GM20431 (cell line): ENCODE measurements around the gene LGALS1.
"Not testable (repeated sequence)": the region's sequence is repeated elsewhere in the genome, so short reads cannot be mapped to it uniquely, and the experiment has no call there.

ENCODE experiments used
- in situ Hi-C: fragments of 300-500 bp; cut with MseI, MboI; formaldehyde crosslinking; loops from one replicate; pipeline ENCODE4 v1.15.0; 2020; ENCODE audit warnings: low sequenced_read_pairs; ENCODE audit not compliant: unreplicated experiment

LGALS1 gene

GRCh38 chr22:37681001-37681424 lies 5.6 kb downstream of the LGALS1 start:
- in situ Hi-C loops = no loop called here

GRCh38 chr22:37681556-37682049 lies 6.2 kb downstream of the LGALS1 start:
- in situ Hi-C loops = no loop called here

- in situ Hi-C loops = no loop called here
Measured at GRCh38 chr22:37684803-37685615, 9.6 kb downstream of the LGALS1 start.

- in situ Hi-C loops = no loop called here
Measured at GRCh38 chr22:37686002-37686982, 10.9 kb downstream of the LGALS1 start, which contains the start of gene NOL12. Gene NOL12 (plus strand): TSS chr22:37686343. CDS start chr22:37686393, 50 bp downstream.

GRCh38 chr22:37690407-37690806 lies 15.0 kb downstream of the LGALS1 start:
- in situ Hi-C loops = no loop called here

- in situ Hi-C loops = no loop called here
Measured at GRCh38 chr22:37690901-37691504, 15.6 kb downstream of the LGALS1 start.

GRCh38 chr22:37692627-37693285 lies 17.3 kb downstream of the LGALS1 start:
- in situ Hi-C loops = no loop called here

GRCh38 chr22:37694131-37694530 lies 18.7 kb downstream of the LGALS1 start:
- in situ Hi-C loops = not testable (repeated sequence)

GRCh38 chr22:37696260-37696656 lies 20.8 kb downstream of the LGALS1 start:
- in situ Hi-C loops = not testable (repeated sequence)

GRCh38 chr22:37696657-37697537 lies 21.5 kb downstream of the LGALS1 start, which contains the start of gene TRIOBP:
Gene TRIOBP (plus strand): TSS chr22:37697048. CDS start chr22:37701366, 4,318 bp downstream.
- in situ Hi-C loops = no loop called here

GRCh38 chr22:37697538-37697835 lies 22.1 kb downstream of the LGALS1 start:
- in situ Hi-C loops = no loop called here

- in situ Hi-C loops = no loop called here
Measured at GRCh38 chr22:37701141-37701786, 25.8 kb downstream of the LGALS1 start.

GRCh38 chr22:37703906-37704305 lies 28.5 kb downstream of the LGALS1 start:
- in situ Hi-C loops = no loop called here

- in situ Hi-C loops = no loop called here
Measured at GRCh38 chr22:37704645-37705044, 29.2 kb downstream of the LGALS1 start.

- in situ Hi-C loops = no loop called here
Measured at GRCh38 chr22:37705205-37705604, 29.8 kb downstream of the LGALS1 start.

GRCh38 chr22:37708580-37709444 lies 33.4 kb downstream of the LGALS1 start:
- in situ Hi-C loops = no loop called here

- in situ Hi-C loops = no loop called here
Measured at GRCh38 chr22:37709445-37709765, 34.0 kb downstream of the LGALS1 start.

GRCh38 chr22:37710675-37711074 lies 35.2 kb downstream of the LGALS1 start:
- in situ Hi-C loops = no loop called here
